HuH-7 (cell line): ENCODE measurements around the gene ZBTB32.

Source experiments
- DNase-seq: peaks from one replicate; pipeline ENCODE4 v3.0.0; 2011; ENCODE audit warnings: low spot score

ZBTB32 gene

GRCh38 chr19:35696835-35697234 is 7.5 kb upstream of the ZBTB32 start:
- no peak for DNase-seq

- DNase-seq = peak; percentile 99
These were observed 1.9 kb upstream of the ZBTB32 start for GRCh38 chr19:35702223-35703012.

- no peak for DNase-seq
These were observed 1.0 kb upstream of the ZBTB32 start for GRCh38 chr19:35703343-35703742.

GRCh38 chr19:35708391-35708790 is 4.0 kb downstream of the ZBTB32 start:
- DNase-seq = no peak

GRCh38 chr19:35710784-35711723 is 6.7 kb downstream of the ZBTB32 start:
- no peak for DNase-seq

GRCh38 chr19:35712567-35713505 is 8.5 kb downstream of the ZBTB32 start:
- DNase-seq = no peak

GRCh38 chr19:35713506-35713850 is 9.1 kb downstream of the ZBTB32 start:
- no peak for DNase-seq

- no peak for DNase-seq
These were observed 9.6 kb downstream of the ZBTB32 start for GRCh38 chr19:35713904-35714495.

GRCh38 chr19:35714601-35715354 is 10.4 kb downstream of the ZBTB32 start:
- DNase-seq = peak; percentile 72

- DNase-seq = no peak
These were observed 11.0 kb downstream of the ZBTB32 start for GRCh38 chr19:35715355-35715809.

GRCh38 chr19:35715981-35716800 is 11.8 kb downstream of the ZBTB32 start:
- peak; percentile 79 for DNase-seq

- DNase-seq = peak; percentile 100
These were observed 12.7 kb downstream of the ZBTB32 start for GRCh38 chr19:35716801-35717664.

GRCh38 chr19:35717665-35718344 is 13.4 kb downstream of the ZBTB32 start, which contains the start of gene KMT2B:
Gene KMT2B, plus strand, starts transcription at chr19:35718003. Its CDS starts 16 bp downstream, at chr19:35718019.
- no peak for DNase-seq

- peak; percentile 52 for DNase-seq
These were observed 14.1 kb downstream of the ZBTB32 start for GRCh38 chr19:35718345-35719041.

- no peak for DNase-seq
These were observed 15.2 kb downstream of the ZBTB32 start for GRCh38 chr19:35719402-35720162.

- DNase-seq = no peak
These were observed 15.8 kb downstream of the ZBTB32 start for GRCh38 chr19:35720163-35720524.

GRCh38 chr19:35720648-35721047 is 16.3 kb downstream of the ZBTB32 start:
- DNase-seq = no peak
